A549 (cell line): ENCODE results near the gene TCEANC2. TPM values are rescaled to one million over a fixed set of nuclear protein-coding genes. Genes with fewer than 3 reads are reported as not detected.

Experiments
- ATAC-seq, 2 experiments: fragments of 200-7000 bp in 1 of 2; fragments of >200 bp in 1 of 2; cut with Nextera tagmentation in 1 of 2; cut with Tn5 transposase in 1 of 2; 3 replicates each; pipeline versions ENCODE4 v1.8.0 to v1.9.1; 2018 to 2020; ENCODE audit warnings: mild to moderate bottlenecking in 1 of 2, moderate library complexity in 1 of 2
- CTCF ChIA-PET: fragments of 300-600 bp; sonication (Branson Sonifier 250); formaldehyde crosslinking; extraction: SDS; loops from one replicate; lab custom pipeline; 2021; ENCODE audit warnings: antibody characterized with exemption, inconsistent platforms; lab: Yijun Ruan, JAX
- POLR2A ChIA-PET: fragments of 350-600 bp; formaldehyde crosslinking; extraction: SDS; loops from one replicate; lab custom pipeline; 2021; ENCODE audit warnings: antibody characterized with exemption, inconsistent platforms; lab: Yijun Ruan, JAX
- DNase-seq, 2 experiments: peaks; one replicate each; pipeline versions ENCODE4 v3.0.0 to v3.0.0-alpha.2; 2011 to 2016; ENCODE audit warnings: low read depth in 1 of 2, low spot score in 1 of 2
- FAIRE-seq: peaks from 2 replicates; lab custom pipeline; 2011; peaks lifted over from hg19 to GRCh38; lab: Jason Lieb, UNC
- H3K27ac ChIP-seq, 2 experiments: fragments of >200 bp; sonication (Bioruptor Twin); formaldehyde crosslinking; 3 replicates each; pipeline ENCODE4 v1.5.1; 2016 to 2017
- H3K4me1 ChIP-seq: fragments of >200 bp; sonication (Bioruptor Twin); formaldehyde crosslinking; 3 replicates; pipeline ENCODE4 v1.6.1; 2016
- H3K4me2 ChIP-seq: fragments of >200 bp; sonication (Bioruptor Twin); formaldehyde crosslinking; 3 replicates; pipeline ENCODE4 v1.6.1; 2016
- H3K4me3 ChIP-seq: fragments of >200 bp; sonication (Bioruptor Twin); formaldehyde crosslinking; 3 replicates; pipeline ENCODE4 v1.5.1; 2016
- H3K9me3 ChIP-seq: fragments of >200 bp; sonication (Bioruptor Twin); formaldehyde crosslinking; 3 replicates; pipeline ENCODE4 v1.6.1; 2016
- CBX2 ChIP-seq: fragments of 200-600 bp; sonication (generic); IDR thresholded peaks from 2 replicates; pipeline ENCODE4 v1.6.1; 2016; ENCODE audit warnings: low read depth, mild to moderate bottlenecking, borderline replicate concordance
- CBX8 ChIP-seq: fragments of 200-600 bp; sonication (generic); IDR thresholded peaks from 2 replicates; pipeline ENCODE4 v1.6.1; 2016
- CEBPB ChIP-seq, 2 experiments: fragments of >200 bp in 1 of 2; sonication (Bioruptor Twin) in 1 of 2; formaldehyde crosslinking in 1 of 2; IDR thresholded peaks; 2 replicates each; pipeline ENCODE4 v1.6.1; 2012 to 2016
- EHF ChIP-seq: fragments of 250-450 bp; sonication (Bioruptor Pico); IDR thresholded peaks from 2 replicates; pipeline ENCODE4 v1.5.0; 2020; ENCODE audit warnings: mild to moderate bottlenecking
- EP300 ChIP-seq, 2 experiments: fragments of >200 bp; sonication (Bioruptor Twin); formaldehyde crosslinking; IDR thresholded peaks; 2 replicates in 1 of 2; 3 replicates in 1 of 2; pipeline ENCODE4 v1.6.1; 2016 to 2017
- ESRRA ChIP-seq: fragments of 150-350 bp; IDR thresholded peaks from 2 replicates; pipeline ENCODE4 v1.6.1; 2014; ENCODE audit warnings: mild to moderate bottlenecking, low read length, borderline replicate concordance
- FOXS1 ChIP-seq: fragments of 250-450 bp; sonication (Bioruptor Pico); IDR thresholded peaks from 2 replicates; pipeline ENCODE4 v1.5.0; 2020; ENCODE audit warnings: mild to moderate bottlenecking, moderate library complexity
- HOXB13 ChIP-seq: fragments of 250-450 bp; sonication (Bioruptor Pico); IDR thresholded peaks from 2 replicates; pipeline ENCODE4 v1.5.0; 2020; ENCODE audit warnings: low read depth, mild to moderate bottlenecking, moderate library complexity
- HOXB5 ChIP-seq: fragments of 250-450 bp; sonication (Bioruptor Pico); IDR thresholded peaks from 2 replicates; pipeline ENCODE4 v1.5.0; 2020; ENCODE audit warnings: mild to moderate bottlenecking, moderate library complexity
- MAFK ChIP-seq: fragments of 450-650 bp; IDR thresholded peaks from 2 replicates; pipeline ENCODE4 v1.6.1; 2014; ENCODE audit not compliant: partially characterized antibody
- MYC ChIP-seq: IDR thresholded peaks from 2 replicates; pipeline ENCODE4 v1.6.1; 2012; ENCODE audit warnings: mild to moderate bottlenecking, inconsistent platforms, low read length, improper control_type of control experiment, borderline replicate concordance
- NFE2L2 ChIP-seq: fragments of 150-350 bp; conservative IDR thresholded peaks from 2 replicates; pipeline ENCODE4 v1.6.1; 2014; ENCODE audit warnings: low read length
- NPAS2 ChIP-seq: fragments of 250-450 bp; sonication (Bioruptor Pico); IDR thresholded peaks from 2 replicates; pipeline ENCODE4 v1.8.0; 2022; ENCODE audit warnings: mild to moderate bottlenecking, moderate library complexity, borderline replicate concordance
- NR3C1 ChIP-seq: fragments of >200 bp; sonication (Bioruptor Twin); formaldehyde crosslinking; IDR thresholded peaks from 3 replicates; pipeline ENCODE4 v1.6.1; 2017
- PBX3 ChIP-seq: IDR thresholded peaks from 2 replicates; pipeline ENCODE4 v1.6.1; 2012
- POLR2AphosphoS2 ChIP-seq: conservative IDR thresholded peaks from 2 replicates; pipeline ENCODE4 v1.6.1; 2012; ENCODE audit warnings: low read length, improper control_type of control experiment, inconsistent platforms
- RAD21 ChIP-seq, 2 experiments: fragments of >200 bp in 1 of 2; sonication (Bioruptor Twin) in 1 of 2; formaldehyde crosslinking in 1 of 2; IDR thresholded peaks in 1 of 2; conservative IDR thresholded peaks in 1 of 2; 2 replicates in 1 of 2; 3 replicates in 1 of 2; pipeline ENCODE4 v1.6.1; 2012 to 2018; ENCODE audit warnings: inconsistent platforms in 1 of 2
- SMC3 ChIP-seq: fragments of >200 bp; sonication (Bioruptor Twin); formaldehyde crosslinking; IDR thresholded peaks from 3 replicates; pipeline ENCODE4 v1.6.1; 2018; ENCODE audit warnings: inconsistent platforms
- SREBF2 ChIP-seq: fragments of 450-650 bp; IDR thresholded peaks from 2 replicates; pipeline ENCODE4 v1.6.1; 2014; ENCODE audit warnings: mild to moderate bottlenecking, moderate library complexity
- TP53 ChIP-seq: fragments of 250-450 bp; sonication (Bioruptor Pico); IDR thresholded peaks from 2 replicates; pipeline ENCODE4 v1.5.0; 2021; ENCODE audit warnings: mild to moderate bottlenecking, moderate library complexity
- ZNF302 ChIP-seq: fragments of 250-450 bp; sonication (Bioruptor Pico); IDR thresholded peaks from 2 replicates; pipeline ENCODE4 v1.9.0; 2021; ENCODE audit warnings: inconsistent platforms, mild to moderate bottlenecking, moderate library complexity
- ZSCAN20 ChIP-seq: fragments of 250-450 bp; sonication (Bioruptor Pico); IDR thresholded peaks from 2 replicates; pipeline ENCODE4 v1.8.0; 2022; ENCODE audit warnings: mild to moderate bottlenecking, moderate library complexity
- WGBS: methylation state at CpG from one replicate; pipeline ENCODE4 v1.1.6; 2017; ENCODE audit errors: missing lambda C conversion rate; 5-methylcytosine and 5-hydroxymethylcytosine counted together
- polyA plus RNA-seq, 4 experiments: library from polyadenylated mRNA; depleted of rRNA in 3 of 4; stranded (reverse); fragments of >200 nt; fragmentation: RNase III in 1 of 4; extraction: RNeasy Plus Mini Kit Qiagen cat#74134 plus additional on column Dnase treatment in 1 of 4; gene quantifications; 2 replicates in 3 of 4; 3 replicates in 1 of 4; pipeline ENCODE4 v1.2.3, GENCODE V29; 2011 to 2017
- TF ChIP-seq, protein P1 (sequence below): fragments of 450-650 bp; IDR thresholded peaks from 2 replicates; pipeline ENCODE4 v1.6.1; 2014; ENCODE audit warnings: antibody characterized with exemption
- TF ChIP-seq, protein P2 (sequence below): IDR thresholded peaks from 2 replicates; pipeline ENCODE4 v1.6.1; 2012; ENCODE audit warnings: low read depth, borderline replicate concordance
- TF ChIP-seq, protein P3 (sequence below): fragments of >200 bp; sonication (Bioruptor Twin); formaldehyde crosslinking; IDR thresholded peaks from 3 replicates; pipeline ENCODE4 v1.5.1; 2016

The TCEANC2 gene
- polyA plus RNA-seq, 2 of the 4 experiments (the other 2 are of a cell fraction), result 1.9 to 3.4 TPM

DNA sequence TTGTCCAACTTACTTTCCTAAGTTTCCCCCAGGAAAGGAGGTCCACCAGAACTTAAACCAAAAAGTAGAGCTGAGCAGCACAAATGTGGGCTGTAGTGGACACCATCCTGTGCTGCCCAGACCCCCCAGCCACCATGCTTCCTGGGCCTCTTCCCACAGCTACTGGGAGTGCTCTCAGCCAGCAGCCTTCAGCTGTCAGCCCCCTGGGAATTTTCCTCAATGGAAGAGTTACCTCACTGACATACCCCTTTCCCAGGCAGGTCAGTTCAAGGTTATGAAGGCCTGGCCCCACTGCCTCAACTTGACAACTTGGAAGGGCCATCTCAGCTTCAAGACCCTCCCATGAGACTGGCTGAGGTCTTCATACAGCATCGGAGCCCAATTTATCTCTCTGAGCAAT lies 51.7 kb downstream of the TCEANC2 start:
- POLR2A ChIA-PET, result no interaction called here
- ATAC-seq, result no peak
- no peak for FAIRE-seq
- WGBS, result 100% methylated on average over 1 of the region's 1 CpG
- TF ChIP-seq RAD21 (conservative IDR thresholded peaks at IDR 0.05 in 1 of 2, IDR thresholded peaks at IDR 0.05 in 1 of 2) (no peak), MYC (no peak), MAFK (no peak), HOXB13 (CRISPR knock-in tag) (no peak), CBX2 (no peak), ZSCAN20 (no peak), FOXS1 (CRISPR knock-in tag) (no peak), PBX3 (no peak), POLR2AphosphoS2 (no peak), CEBPB (IDR thresholded peaks at IDR 0.05) (no peak), NPAS2 (CRISPR knock-in tag) (no peak), TP53 (CRISPR knock-in tag) (no peak), ZNF302 (CRISPR knock-in tag) (no peak), ESRRA (no peak), NR3C1 (no peak), EP300 (IDR thresholded peaks at IDR 0.05) (no peak), NFE2L2 (no peak), SREBF2 (no peak), CBX8 (no peak)
- TF ChIP-seq, protein P1, sequence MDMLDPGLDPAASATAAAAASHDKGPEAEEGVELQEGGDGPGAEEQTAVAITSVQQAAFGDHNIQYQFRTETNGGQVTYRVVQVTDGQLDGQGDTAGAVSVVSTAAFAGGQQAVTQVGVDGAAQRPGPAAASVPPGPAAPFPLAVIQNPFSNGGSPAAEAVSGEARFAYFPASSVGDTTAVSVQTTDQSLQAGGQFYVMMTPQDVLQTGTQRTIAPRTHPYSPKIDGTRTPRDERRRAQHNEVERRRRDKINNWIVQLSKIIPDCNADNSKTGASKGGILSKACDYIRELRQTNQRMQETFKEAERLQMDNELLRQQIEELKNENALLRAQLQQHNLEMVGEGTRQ, result no peak
- TF ChIP-seq, all 56 proteins: peak for 0
- CTCF ChIA-PET, result no interaction called here
- no peak overlapping the region for H3K4me3 ChIP-seq
- no peaks in the 10 kb centered on the region for H3K4me1 ChIP-seq
- DNase-seq, result no peak
- H3K9me3 ChIP-seq, result no peaks in the 10 kb centered on the region
- no peak overlapping the region for H3K4me2 ChIP-seq
- no peak overlapping the region for H3K27ac ChIP-seq

- ChIA-PET CTCF (no interaction called here), POLR2A (no interaction called here)
- FAIRE-seq (no peak), DNase-seq (no peak), ATAC-seq (no peak)
- Histone ChIP-seq H3K9me3 (no peaks in the 10 kb centered on the region), H3K4me2 (no peak overlapping the region), H3K27ac (no peak overlapping the region), H3K4me3 (no peak overlapping the region), H3K4me1 (no peaks in the 10 kb centered on the region)
- TF ChIP-seq EHF, result no peak
- TF ChIP-seq HOXB5 (CRISPR knock-in tag), result no peak
- TF ChIP-seq, protein P2, sequence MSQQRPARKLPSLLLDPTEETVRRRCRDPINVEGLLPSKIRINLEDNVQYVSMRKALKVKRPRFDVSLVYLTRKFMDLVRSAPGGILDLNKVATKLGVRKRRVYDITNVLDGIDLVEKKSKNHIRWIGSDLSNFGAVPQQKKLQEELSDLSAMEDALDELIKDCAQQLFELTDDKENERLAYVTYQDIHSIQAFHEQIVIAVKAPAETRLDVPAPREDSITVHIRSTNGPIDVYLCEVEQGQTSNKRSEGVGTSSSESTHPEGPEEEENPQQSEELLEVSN, result no peak
- TF ChIP-seq, protein P3, sequence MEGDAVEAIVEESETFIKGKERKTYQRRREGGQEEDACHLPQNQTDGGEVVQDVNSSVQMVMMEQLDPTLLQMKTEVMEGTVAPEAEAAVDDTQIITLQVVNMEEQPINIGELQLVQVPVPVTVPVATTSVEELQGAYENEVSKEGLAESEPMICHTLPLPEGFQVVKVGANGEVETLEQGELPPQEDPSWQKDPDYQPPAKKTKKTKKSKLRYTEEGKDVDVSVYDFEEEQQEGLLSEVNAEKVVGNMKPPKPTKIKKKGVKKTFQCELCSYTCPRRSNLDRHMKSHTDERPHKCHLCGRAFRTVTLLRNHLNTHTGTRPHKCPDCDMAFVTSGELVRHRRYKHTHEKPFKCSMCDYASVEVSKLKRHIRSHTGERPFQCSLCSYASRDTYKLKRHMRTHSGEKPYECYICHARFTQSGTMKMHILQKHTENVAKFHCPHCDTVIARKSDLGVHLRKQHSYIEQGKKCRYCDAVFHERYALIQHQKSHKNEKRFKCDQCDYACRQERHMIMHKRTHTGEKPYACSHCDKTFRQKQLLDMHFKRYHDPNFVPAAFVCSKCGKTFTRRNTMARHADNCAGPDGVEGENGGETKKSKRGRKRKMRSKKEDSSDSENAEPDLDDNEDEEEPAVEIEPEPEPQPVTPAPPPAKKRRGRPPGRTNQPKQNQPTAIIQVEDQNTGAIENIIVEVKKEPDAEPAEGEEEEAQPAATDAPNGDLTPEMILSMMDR, result no peak
- no peak for TF ChIP-seq SREBF2
- TF ChIP-seq CBX8, result no peak
- no peak for TF ChIP-seq SMC3
- 58% methylated on average over 6 of the region's 6 CpGs for WGBS
Observed at GRCh38 chr1:54105736-54106269, 52.4 kb downstream of the TCEANC2 start.
